GM12891 (cell line): ENCODE results near the gene SRRM4.

Source experiments
- POLR2A ChIP-seq: IDR thresholded peaks from 2 replicates; pipeline ENCODE4 v1.6.1; 2011; ENCODE audit warnings: low read depth, low read length, control low read depth
- TAF1 ChIP-seq: IDR thresholded peaks from 2 replicates; pipeline ENCODE4 v1.6.1; 2011; ENCODE audit warnings: low read depth, low read length, control low read depth

DNA sequence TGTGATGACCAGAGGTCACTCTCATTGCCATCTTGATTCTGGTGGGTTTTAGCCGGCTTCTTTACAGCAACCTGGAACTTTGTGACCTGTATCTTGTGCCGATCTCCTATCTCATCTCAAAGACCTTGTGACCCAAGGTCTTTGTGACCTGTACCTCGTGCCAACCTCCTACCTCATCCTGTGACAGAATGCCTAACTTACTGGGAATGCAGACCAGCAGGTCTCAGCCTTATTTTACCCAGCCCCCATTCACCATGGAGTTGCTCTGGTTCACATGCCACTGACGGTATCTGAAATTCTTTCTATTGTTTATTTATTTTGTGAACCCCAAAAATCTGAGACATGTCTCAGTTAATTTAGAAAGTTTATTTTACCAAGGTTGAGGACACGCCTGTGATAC, 189.9 kb downstream of the SRRM4 start:
- TF ChIP-seq POLR2A (no peak), TAF1 (no peak)
